ENCODE data around the gene LAT. TPM values are rescaled to one million over a fixed set of nuclear protein-coding genes. Genes with fewer than 3 reads are reported as not detected.
A peak's percentile ranks its signal among the peaks of the same experiment; 100 is the strongest.
"Not testable (repeated sequence)": the region's sequence is repeated elsewhere in the genome, so short reads cannot be mapped to it uniquely, and the experiment has no call there.

The LAT gene
- total RNA-seq, 2 donors from 2014 or later = 3.7 to 7.3 TPM

DNA sequence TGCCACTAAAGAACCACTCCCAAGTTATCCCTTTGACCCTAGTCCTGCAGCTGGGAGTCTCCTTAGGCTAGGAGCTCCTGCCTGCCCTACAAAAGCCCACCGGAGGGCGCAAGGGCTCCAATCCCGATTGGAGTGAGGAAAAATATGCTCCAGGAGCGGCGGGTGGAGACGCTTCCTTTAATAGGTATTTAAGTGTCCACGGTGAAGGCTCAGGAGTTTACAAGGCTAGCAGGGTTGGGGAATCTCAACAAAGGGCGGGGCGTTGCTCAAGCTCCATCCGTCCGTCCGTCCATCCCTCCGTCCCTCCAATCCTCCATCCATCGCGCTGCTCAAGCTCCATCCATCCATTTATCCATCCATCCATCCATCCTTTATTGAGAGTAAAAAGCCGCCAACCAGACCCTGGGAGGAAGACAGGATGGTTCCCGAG, 10.8 kb upstream of the LAT start:
- H3K9ac ChIP-seq (ENCODE audit: low read depth in 2 of 2, low read length in 2 of 2) = peak overlapping the region; percentile 54 to 75
- peak overlapping the region; percentile 50 for H3K27ac ChIP-seq
- peak; percentile 65 for DNase-seq
- intact Hi-C loops (cut with DNase I) = no loop called here
- peaks cover 8% of the 10 kb centered on the region for H3K4me1 ChIP-seq
- H3K9me3 ChIP-seq = no peaks in the 10 kb centered on the region
- TF ChIP-seq, protein P1, sequence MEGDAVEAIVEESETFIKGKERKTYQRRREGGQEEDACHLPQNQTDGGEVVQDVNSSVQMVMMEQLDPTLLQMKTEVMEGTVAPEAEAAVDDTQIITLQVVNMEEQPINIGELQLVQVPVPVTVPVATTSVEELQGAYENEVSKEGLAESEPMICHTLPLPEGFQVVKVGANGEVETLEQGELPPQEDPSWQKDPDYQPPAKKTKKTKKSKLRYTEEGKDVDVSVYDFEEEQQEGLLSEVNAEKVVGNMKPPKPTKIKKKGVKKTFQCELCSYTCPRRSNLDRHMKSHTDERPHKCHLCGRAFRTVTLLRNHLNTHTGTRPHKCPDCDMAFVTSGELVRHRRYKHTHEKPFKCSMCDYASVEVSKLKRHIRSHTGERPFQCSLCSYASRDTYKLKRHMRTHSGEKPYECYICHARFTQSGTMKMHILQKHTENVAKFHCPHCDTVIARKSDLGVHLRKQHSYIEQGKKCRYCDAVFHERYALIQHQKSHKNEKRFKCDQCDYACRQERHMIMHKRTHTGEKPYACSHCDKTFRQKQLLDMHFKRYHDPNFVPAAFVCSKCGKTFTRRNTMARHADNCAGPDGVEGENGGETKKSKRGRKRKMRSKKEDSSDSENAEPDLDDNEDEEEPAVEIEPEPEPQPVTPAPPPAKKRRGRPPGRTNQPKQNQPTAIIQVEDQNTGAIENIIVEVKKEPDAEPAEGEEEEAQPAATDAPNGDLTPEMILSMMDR (IDR thresholded peaks at IDR 0.05) = no peak
- H3K36me3 ChIP-seq = no peaks in the 10 kb centered on the region
- no peaks in the 10 kb centered on the region for H3K27me3 ChIP-seq
- peak overlapping the region; percentile 75 for H3K4me3 ChIP-seq

DNA sequence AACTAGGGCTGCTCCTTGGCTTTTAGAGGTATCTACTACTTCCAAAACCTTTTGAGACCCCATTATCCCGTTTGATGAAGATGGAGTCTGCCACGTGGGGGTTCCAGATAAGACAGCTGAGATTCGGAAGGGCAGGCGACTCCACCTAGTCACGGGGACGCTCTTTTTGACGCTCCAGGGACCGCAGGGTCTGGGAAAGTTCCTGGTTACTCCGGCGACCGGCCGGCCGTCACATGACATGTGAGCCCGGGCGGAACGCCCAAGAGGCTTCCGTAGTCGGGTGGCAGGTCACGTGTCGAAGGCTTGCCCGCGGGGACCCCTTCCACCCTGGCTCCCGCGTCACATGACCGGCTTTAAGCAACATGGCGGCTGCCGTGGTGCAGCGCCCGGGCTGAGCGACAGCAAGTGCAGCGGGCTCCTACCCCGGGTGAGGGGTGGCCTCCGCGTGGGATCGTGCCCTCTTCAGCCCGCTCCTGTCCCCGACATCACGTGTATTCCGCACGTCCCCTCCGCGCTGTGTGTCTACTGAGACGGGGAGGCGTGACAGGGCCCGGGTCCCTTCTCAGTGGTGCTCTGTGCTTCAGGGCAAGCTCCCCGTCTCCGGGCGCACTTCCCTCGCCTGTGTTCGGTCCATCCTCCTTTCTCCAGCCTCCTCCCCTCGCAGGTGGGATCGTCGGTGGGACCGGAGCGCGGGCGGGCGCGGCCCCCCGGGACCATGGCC, 10.3 kb upstream of the LAT start, which contains the start of gene SPNS1:
Gene SPNS1, plus strand, starts transcription at position 342 of the 721 bp plus-strand sequence. Its CDS starts 374 bp downstream, at position 716.
- peaks cover 8% of the 10 kb centered on the region for H3K4me1 ChIP-seq
- no peaks in the 10 kb centered on the region for H3K36me3 ChIP-seq
- DNase-seq = peak; percentile 99
- peak within 1 kb of the TSS; percentile 50 for H3K27ac ChIP-seq
- TF ChIP-seq, protein P1 (IDR thresholded peaks at IDR 0.05) = no peak
- no peaks in the 10 kb centered on the region for H3K9me3 ChIP-seq
- intact Hi-C loops (cut with DNase I) = no loop called here
- H3K9ac ChIP-seq (ENCODE audit: low read depth in 2 of 2, low read length in 2 of 2) = peak within 1 kb of the TSS; percentile 73 to 75
- no peaks in the 10 kb centered on the region for H3K27me3 ChIP-seq
- H3K4me3 ChIP-seq = peak within 1 kb of the TSS; percentile 75

GRCh38 chr16:28975158-28975599, 9.7 kb upstream of the LAT start:
- Histone ChIP-seq H3K9me3 (no peaks in the 10 kb centered on the region), H3K27me3 (no peaks in the 10 kb centered on the region), H3K36me3 (no peaks in the 10 kb centered on the region), H3K4me3 (peak overlapping the region; percentile 75), H3K4me1 (peaks cover 8% of the 10 kb centered on the region), H3K9ac (ENCODE audit: low read depth in 2 of 2, low read length in 2 of 2) (peak overlapping the region; percentile 73 to 75), H3K27ac (no peak overlapping the region)
- DNase-seq = no peak
- TF ChIP-seq, protein P1 (IDR thresholded peaks at IDR 0.05) = no peak
- intact Hi-C loops (cut with DNase I) = no loop called here

- Histone ChIP-seq H3K36me3 (no peaks in the 10 kb centered on the region), H3K9ac (ENCODE audit: low read depth in 2 of 2, low read length in 2 of 2) (no peak overlapping the region), H3K27ac (no peak overlapping the region), H3K4me3 (no peak overlapping the region), H3K27me3 (no peaks in the 10 kb centered on the region), H3K9me3 (no peaks in the 10 kb centered on the region), H3K4me1 (peaks cover 8% of the 10 kb centered on the region)
- peak; percentile 28 for DNase-seq
- TF ChIP-seq, protein P1 (IDR thresholded peaks at IDR 0.05) = peak; percentile 49
- intact Hi-C loops (cut with DNase I) = no loop called here
Measured at GRCh38 chr16:28977703-28978662, 6.9 kb upstream of the LAT start.

DNA sequence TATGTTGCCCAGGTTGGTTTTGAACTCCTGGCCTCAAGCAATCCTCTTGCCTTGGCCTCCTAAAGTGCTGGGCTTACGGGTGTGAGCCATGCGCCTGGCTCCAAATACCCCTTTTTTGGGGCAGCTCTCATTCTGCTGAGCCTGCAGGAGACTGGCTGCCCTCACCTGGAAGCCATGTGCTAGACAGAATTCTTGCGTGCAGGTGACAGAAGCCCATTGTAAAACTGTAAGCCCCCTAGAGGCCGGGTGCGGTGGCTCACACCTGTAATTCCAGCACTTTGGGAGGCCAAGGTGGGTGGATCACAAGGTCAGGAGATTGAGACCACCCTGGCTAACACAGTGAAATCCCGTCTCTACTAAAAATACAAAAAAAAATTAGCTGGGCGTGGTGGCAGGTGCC, 4.5 kb upstream of the LAT start:
- H3K4me3 ChIP-seq; H3K36me3 ChIP-seq; H3K9ac ChIP-seq (ENCODE audit: low read depth in 2 of 2, low read length in 2 of 2); H3K27me3 ChIP-seq; DNase-seq; intact Hi-C loops (cut with DNase I); H3K4me1 ChIP-seq; H3K27ac ChIP-seq; H3K9me3 ChIP-seq: not testable (repeated sequence)

Measured in colonic mucosa (tissue), 4 donors.